Activated effector memory CD4-positive, alpha-beta T cell treated with anti-CD3 and anti-CD28 coated beads, Interleukin-2, amount 50 U/mL, for 16 hours (primary cell): ENCODE data around the gene CRY2.
"Not testable (repeated sequence)": the region's sequence is repeated elsewhere in the genome, so short reads cannot be mapped to it uniquely, and the experiment has no call there.

Experiments used
- DNase-seq: peaks from one replicate; pipeline ENCODE4 v3.0.0-alpha.2; 2020

Gene CRY2

DNA sequence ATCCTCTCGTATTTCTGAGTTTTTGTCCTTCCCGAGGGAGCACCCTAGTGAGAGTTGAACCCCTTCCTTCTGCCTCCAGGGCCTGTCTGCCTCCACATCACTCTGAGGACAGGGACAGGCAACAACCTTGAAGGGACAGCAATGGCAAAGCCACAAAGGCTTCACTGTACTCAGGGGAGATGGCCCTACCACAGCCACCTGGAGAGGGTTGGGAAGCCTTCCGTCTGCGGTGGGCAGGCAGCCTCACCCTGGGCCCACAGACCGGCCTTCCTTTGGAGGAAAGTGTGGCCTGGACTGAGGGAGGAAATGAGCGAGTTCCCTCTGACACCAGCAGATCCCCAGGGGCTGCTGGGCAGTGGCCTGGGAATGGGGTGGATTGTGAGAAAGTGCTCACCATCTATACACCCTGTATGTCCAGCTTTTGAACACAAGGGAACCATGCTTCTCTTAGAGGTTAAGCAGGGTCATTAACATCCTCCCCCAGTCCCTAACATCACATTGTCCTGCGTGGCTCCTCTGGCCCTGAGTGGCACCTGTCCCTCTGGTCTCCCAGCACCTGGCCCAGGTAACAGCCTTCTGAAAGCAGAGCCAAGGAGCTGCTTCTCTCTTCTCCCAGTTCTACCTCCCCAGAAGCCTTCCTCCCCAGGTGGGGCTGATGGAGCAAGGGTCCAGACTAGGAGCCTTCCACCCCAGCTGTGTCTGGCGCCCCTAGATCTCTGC lies 35.5 kb upstream of the CRY2 start:
- no peak for DNase-seq

DNA sequence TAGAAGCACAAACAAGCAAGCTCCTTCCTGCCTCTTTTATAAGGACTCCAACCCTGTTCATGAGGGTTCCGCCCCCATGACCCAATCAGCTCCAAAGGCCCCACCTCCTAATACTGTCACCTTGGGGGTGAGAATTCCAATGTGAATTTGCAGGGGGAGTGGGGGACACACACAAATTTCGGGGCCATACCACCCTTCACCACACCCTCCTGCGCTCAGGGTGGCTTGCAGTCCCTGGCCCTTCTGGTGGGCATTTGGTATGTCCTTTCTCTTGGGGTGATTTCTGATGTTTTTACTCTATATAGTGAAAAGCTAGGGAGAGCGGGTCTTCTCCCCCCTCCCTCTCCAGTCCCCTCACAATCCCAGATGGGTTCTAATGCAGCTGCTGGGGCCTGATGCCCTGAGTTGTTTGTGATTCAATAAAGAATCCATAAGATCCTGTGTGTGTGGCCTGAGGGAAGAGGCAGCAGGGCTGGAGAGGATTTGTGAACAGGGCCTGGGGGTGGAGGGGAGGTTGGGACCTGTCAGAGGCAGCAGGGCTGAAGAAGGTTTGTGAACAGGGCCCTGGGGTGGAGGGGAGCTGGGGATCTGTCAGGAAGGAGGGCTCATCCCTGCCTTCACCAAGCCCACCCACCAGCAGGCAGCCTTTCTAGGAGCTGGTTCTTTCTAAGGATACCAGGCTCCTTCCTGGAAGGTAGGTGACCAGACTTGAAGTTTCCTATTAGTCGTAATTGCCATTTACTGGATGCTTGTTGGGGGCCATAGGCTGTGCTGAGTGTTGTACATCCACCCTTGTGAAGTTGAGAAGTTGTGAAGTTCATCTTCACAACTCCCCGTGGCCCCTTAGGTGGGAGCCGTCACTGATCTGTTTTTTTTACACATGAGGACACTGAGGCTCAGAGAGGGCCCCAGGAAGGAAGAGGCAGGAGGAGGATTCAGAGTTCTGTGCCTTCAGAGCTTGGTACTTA lies 34.4 kb upstream of the CRY2 start:
- DNase-seq, result no peak

DNA sequence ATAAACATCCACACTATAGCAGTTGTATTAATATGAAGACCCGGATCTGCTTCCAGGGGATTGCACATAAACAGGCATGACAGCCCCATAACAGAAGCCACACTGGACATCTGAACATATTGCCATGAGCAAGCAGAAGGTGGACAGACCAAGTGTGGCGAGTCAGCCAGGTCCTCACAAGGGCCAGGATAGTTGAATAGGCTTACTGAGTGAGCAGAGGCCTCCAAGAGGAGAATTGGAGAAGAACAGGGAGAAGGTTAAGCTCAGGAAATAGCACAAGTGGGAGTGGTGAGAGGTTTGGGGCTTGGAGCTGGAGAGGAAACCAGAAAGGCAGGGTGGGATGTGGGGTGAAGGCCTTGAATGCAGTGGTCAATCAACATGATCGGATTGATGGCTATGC lies 31.5 kb upstream of the CRY2 start:
- no peak for DNase-seq

DNA sequence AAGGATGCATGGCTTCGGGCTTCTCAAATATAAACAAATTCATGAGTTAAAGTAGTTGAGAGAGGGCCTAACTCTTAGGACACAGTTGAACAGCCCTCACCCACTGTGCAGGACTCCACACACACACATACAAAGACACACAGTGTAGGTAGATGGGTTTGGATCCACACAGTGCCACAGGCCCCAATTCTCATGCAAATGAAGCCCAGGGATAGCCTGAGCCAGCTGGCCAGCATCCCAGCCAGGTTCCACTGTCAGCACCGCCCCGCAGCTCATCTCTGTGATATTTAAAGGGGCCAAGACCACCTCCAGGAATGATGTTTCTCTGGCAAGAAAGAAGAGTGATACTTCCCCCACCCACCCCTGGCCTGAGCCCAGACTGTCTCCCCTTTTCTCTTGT lies 30.7 kb upstream of the CRY2 start:
- DNase-seq, result no peak

DNA sequence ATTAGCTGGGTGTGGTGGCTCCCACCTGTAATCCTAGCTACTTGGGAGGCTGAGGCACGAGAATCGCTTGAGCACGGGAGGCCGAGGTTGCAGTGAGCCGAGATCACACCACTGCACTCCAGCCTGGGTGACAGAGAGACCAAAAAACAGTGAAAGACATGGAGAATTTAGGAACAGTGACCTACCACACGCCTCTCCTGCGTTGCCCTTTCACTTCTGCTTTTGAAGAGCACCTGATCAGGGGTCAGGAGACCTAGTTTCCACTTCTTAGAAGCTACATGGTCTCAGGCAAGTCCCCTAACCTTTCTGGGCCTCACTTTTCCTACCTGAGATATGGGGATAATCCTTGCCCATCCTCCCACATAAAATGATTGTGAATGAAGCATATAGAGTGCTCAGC lies 30.1 kb upstream of the CRY2 start:
- DNase-seq, result peak; percentile 24

DNA sequence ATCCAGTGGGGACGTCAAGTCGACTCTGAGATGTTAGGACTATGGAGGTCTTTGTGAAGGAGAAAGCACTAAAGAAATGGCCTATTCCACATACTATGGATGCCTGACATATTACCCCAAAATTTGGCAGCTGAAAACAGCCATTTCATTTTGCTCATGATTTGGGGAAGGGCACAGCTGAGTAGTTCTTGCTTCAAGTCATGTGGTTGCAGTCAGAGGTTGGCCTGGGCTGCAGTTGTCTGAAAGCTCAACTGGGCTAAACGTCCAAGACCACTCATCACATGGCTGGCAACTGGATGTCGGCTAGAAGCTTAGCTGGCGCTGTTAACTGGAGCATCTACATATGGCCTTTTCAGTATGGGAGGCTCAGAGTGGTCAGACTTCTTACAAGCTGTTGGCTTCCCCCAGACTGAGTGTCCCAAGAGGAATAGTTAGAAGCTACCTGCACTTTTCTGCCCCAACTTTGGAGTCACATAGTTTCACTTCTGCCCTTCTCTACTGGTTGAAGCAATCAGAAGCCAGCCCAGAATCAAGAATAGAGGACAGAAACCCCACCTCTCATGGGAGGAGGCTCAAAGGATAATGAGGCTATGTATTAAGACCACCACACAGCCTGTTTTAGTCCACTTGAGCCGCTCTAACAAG lies 28.2 kb upstream of the CRY2 start:
- peak; percentile 8 for DNase-seq

DNA sequence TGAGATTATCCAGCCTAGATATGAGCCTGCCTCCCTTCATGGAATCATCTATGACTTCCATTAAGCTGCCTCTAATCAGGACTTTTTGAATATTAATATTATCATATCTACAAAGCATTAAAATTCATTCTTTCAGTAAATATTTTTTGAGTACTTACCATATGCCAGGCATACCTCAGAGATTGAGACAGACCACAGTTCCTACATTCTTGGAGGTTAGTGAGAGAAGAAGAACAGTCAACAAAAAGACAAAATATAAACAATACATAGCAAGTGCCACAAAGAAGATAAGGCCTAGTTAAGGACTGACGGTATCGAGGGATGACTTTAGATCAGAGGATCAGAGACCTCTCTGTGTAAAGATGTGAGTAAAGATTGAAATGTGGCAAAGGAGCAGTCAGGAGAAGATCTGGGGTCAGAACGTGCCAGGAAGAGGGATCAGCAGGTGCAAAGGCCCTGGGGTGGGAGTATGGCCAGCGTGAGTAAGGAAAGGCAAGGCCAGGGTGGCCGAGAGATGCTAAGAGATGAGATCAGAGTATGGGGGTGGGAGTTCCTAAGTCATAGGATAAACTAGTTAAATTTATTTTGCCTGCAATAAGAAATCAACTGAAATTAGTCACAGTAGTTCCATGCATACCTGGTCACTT lies 26.9 kb upstream of the CRY2 start:
- DNase-seq, result no peak

DNA sequence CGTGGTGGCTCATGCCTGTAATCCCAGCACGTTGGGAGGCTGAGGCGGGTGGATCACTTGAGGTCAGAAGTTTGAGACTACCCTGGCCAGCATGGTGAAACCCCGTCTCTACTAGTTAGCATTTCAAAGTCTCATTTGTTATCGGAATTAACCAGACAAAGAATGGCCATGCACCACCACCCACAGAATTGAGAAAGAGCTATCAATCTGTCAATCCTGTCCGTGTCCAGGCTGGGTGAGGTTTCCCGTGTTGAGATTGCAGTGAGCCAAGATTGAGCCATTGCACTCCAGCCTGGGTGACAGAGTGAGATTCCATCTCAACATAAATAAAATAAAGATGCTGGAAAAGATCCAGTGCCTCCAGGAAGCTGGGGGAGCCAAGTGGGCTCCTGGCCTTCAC lies 20.8 kb upstream of the CRY2 start:
- peak; percentile 13 for DNase-seq

DNA sequence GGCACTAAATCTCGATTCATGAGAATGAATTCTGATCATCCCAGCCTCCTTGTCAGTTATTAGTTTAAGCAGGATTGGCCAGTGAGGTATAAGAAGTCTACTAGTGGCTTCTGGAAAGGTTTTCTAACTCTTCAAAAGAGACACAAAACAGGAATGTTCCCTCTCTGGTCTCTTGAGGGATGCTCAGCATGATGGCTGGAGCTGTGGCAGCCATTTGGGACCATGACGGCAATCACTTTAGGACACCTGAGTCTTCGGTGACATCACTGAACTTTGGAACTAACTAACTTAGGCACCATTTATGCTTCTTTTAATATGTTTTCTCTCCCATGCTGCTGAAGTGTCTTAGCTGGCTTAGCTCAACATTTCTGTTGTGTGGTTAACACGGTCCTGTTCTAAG lies 20.2 kb upstream of the CRY2 start:
- DNase-seq, result peak; percentile 8

DNA sequence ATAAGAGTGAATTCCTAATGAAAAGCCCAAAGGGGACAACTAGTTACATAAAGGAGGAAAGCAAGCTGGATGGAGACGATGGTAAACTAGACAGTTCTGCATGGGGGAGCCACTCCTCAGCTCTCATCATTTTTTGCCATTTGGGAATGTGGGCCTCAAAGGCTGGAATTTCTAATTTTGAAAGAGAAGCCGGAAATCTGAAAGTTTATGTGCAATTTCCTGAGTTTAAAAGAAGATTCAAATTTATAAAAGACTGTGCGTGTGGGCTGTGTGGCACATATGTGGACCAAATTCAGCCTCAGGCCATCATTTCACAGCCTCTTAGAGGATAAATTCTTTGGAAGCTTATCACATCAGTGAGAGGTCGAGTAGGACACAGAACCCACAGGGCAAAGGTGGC lies 18.3 kb upstream of the CRY2 start:
- DNase-seq, result no peak

DNA sequence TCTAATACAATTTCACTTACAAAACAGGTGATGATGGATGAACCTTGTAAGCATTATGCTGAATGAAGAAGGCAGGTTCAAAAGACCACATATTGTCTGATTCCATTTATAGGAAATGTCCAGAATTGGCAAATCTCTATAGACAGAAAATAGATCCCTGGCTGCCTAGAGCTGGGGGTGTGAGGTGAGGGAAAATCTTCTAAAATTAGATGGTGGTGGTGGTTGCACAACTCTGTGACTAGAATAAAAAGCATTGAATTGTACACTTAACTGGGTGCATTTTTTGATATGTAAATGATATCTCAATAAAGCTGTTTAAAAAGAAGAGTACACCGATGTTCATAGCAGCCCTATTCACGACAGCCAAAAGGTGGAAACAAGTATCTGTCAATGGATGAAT lies 16.7 kb upstream of the CRY2 start:
- DNase-seq, result no peak

DNA sequence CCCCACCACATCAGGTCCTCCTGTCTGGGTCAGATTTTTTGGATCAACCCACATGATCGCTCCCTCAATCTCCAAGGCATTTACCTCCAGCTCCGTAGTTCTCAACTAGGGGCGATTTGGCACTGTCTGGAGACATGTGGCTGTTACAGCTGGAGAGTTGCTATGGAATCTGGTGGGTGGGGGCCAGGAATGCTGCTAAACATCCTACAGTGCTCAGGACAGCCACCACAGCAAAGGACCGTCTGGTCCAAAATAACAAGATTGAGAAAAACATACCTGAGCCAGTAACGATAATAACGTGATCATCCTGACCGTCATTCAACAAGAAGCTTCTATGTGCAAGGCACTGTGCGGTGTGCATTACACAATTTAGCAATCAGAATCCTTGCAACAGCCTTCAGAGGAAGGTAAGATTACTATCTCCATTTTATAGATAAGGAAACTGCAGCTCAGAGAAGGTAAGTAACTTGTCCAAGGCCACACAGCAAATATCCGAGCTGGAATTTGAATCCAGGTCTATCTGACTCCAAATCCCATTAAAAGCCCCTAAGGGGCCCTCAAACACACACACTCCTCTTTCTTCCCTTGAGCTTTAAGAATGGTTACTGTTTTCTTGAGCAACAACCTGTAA lies 14.3 kb upstream of the CRY2 start:
- no peak for DNase-seq

DNA sequence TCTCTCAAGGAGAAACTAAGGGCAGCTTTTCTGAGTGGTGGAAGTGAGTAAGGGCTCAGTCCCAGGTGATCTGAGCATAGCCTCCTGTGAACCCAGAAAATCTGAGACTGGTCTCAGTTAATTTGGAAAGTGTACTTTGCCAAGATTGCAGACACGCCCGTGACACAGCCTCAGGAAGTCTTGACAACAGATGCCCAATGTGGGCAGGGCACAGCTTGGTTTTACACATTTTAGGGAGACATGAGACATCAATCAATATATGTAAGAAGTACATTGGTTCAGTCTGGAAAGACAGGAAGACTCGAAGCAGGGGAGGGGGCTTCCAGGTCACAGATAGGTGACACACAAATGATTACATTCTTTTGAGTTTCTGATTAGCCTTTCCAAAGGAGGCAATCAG lies 13.5 kb upstream of the CRY2 start:
- DNase-seq, result no peak

DNA sequence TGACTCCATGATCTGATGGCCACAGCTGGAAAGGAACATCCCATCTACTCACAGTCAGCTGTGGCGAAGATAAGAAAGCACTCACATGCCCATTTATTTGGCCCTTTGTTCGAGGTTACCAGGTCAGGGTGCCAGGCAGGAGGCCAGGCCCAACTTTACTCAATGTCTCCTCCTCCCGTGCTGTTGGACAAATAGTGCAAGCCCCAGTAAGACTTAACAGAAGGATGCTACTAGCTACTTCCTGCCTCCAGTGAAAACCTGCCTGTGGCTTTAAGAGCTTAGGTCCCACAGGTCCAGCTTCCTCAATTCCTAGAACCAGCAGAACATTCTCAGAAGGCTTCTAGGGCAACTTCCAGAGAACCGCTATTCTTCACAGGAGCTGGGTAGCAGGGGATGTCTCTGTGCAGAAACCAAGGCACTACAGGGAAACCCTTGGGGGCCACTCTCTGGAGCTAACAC lies 12.9 kb upstream of the CRY2 start:
- no peak for DNase-seq

DNA sequence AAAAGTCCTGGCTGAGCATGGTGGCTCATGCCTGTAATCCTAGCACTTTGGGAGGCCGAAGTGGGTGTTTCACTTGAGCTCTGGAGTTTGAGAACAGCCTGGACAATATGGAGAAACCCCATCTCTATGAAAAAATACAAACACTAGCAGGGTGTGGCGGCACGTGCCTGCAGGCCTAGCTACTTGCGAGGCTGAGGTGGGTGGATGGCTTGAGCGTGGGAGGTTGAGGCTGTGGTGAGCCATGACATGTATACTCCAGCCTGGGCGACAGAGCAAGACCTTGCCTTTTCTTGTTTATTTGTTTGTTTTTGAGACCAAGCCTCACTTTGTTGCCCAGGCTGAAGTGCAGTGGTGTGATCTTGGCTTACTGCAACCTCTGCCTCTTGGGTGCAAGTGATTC lies 8.1 kb upstream of the CRY2 start:
- DNase-seq, result no peak

DNA sequence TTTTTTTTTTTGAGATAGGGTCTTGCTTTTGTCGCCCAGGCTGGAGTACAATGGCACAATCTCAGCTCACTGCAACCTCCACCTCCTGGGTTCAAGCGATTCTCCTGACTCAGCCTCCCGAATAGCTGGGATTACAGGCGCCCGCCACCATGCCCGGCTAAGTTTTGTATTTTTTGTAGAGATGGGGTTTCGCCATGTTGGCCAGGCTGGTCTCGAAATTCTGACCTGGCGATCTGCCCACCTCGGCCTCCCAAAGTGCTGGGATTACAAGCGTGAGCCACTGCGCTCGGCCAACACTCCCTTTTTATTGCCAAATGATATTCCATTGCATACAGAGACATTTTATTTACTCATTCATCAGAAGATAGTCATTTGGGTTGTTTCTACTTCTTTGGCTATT lies 7.0 kb upstream of the CRY2 start:
- DNase-seq, result not testable (repeated sequence)

DNA sequence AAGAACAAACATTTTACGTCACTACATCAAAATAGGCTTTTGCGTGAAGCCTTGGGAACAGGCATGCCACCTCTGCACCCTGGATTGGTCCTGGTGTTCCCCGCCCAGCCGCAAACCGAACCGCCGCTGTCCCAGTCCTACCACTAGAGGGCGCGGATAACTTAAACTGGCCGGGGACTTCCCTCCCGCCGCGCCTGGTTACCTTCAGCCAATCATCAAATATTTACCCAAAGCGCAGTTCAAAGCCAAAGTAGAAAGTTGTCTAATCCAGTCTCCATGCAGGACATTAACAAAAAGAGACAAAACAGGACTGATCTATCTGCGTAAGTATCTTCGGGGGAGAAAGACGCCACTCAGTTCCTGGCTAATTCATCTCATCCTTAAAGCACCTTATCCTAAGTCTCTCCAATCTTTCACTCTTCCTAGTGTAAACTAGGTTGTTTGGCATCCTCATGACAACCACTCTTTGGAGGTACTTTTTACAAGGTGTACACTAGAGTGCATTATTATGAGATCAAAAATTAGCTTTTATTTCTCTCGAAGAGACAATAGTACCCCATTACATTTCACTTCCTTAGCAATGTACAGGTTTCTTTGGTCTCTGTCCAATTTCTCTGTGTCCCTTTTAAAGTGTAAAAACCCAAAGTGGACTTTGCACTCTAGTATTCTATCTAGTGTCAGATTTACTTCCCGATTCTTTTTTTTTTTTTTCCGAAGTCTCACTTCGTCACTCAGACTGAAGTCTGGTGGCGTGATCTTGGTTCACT lies 3.9 kb upstream of the CRY2 start:
- DNase-seq, result peak; percentile 95

DNA sequence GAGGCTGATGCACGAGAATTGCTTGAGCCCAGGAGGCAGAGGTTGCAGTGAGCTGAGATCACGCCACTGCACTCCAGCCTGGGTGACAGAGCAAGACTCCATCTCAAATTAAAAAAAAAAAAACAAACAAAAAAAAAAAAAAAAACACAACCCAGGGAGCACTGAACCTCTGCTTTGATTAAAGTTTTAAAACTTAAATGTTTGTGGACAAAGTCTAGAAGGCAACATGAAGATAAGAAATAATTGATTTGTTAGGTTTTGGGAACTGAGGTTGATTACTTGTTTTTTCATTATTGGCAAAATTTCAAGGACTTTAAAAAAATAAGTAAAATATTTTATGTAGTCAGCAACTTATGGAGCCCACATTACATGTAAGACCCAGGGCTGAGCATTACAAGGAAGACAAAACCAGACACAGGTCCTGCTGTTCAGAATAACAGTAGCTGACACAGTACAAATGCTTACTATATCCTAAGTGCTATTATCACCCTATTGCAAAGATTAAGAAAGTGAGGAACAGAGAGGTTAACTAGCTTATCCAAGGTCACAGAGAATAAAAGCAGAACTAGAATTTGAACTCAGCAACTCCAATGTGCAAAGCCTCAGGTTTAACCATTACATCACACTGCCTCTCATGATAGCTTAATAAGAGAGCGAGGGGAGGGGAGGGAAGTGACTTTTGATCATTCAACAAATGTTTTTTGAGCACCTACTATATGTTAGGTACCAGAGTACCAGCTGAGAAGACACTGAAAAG lies 2.3 kb upstream of the CRY2 start:
- no peak for DNase-seq

DNA sequence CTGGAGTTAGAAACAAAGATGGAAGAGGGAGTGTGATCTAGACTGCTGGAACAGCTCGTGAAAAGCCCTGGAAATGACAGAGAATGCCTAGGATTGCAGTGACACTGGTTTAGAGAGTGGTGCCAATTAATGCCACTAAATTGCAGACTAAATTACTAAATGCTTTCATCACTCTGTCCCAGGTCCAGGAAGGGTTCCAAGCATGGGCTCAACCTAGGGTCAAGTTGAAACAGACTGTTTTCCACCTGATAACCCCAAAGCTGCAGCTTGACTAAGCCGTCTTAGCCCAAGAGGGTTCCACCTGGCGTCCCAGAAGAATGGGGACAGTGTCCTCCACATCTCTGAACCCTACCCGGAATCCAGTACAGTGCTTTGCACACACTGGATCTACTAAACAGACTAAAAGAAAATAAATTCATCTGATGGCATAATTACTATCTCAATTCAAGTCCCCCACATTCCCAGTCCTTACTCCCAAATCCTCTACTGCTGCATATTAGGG lies 1.1 kb upstream of the CRY2 start:
- no peak for DNase-seq

DNA sequence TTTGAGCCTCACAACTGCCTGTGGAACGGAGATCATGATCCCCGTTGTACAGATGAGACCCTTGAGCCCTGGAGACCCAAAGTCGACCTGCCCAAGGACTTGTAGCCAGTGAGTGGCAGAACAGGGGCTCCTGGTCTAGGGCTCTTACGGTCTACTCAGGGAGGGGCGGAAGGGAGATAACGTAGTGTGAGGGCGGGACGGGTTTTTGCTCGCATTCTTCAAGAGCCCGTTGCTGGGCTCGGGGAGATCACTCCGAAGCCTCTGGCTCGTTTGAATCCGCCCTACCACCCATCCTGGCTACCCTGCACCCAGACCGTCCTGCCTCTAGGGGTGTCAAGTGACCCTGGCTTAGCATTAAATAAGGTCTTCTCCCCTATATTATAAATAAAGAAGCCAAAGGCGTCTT lies 639 bp downstream of the CRY2 start:
- DNase-seq, result peak; percentile 74

DNA sequence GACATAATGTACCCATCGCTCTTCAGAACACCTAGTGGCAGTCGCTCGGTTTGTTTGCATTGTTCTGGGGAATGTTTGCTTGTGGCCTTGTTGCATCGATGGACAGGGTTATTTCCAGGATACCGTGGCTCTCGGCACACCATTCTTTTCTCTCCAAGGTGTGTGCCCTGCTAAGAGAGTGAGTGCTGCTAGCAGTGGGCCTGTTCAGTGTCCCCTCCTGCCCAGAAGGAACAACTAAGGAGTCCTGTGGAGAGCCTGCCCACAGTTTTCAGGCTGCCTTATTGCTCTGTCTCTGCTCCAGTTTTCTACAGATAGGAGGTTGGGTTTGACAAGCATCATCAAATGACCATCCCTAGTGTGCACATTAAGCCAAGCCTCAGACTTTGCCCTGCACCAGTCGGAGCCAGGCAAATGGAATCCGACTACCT lies 1.4 kb downstream of the CRY2 start:
- no peak for DNase-seq
